Small intestine (tissue), 7 donors: ENCODE measurements around the gene TENM4. TPM values are rescaled to one million over a fixed set of nuclear protein-coding genes. Genes with fewer than 3 reads are reported as not detected.

Experiments
- DNase-seq, 2 donors: peaks; one replicate each; pipeline versions ENCODE4 v3.0.0 to v3.0.0-alpha.2; 2013
- FAIRE-seq: peaks from 2 replicates; lab custom pipeline; 2012; peaks lifted over from hg19 to GRCh38; lab: Jason Lieb, UNC
- H3K27ac ChIP-seq, 3 donors: one replicate each; pipeline ENCODE4 v1.5.1; 2013; ENCODE audit warnings: low read length in 2 of 3, mild to moderate bottlenecking in 2 of 3, control low read depth in 1 of 3, inconsistent platforms in 1 of 3, low read depth in 1 of 3, moderate library complexity in 1 of 3
- H3K27me3 ChIP-seq, 3 donors: one replicate each; pipeline ENCODE4 v1.6.1; 2013; ENCODE audit warnings: low read length in 3 of 3, inconsistent platforms in 1 of 3; ENCODE audit not compliant: control insufficient read depth in 3 of 3, insufficient read depth in 3 of 3
- H3K36me3 ChIP-seq, 3 donors: one replicate each; pipeline ENCODE4 v1.6.1; 2013; ENCODE audit warnings: low read length in 3 of 3, inconsistent platforms in 1 of 3, low read depth in 1 of 3, mild to moderate bottlenecking in 1 of 3, moderate library complexity in 1 of 3; ENCODE audit not compliant: control insufficient read depth in 3 of 3, insufficient read depth in 2 of 3
- H3K4me1 ChIP-seq, 3 donors: one replicate each; pipeline ENCODE4 v1.6.1; 2013; ENCODE audit warnings: low read length in 2 of 3, inconsistent platforms in 1 of 3, low read depth in 1 of 3, mild to moderate bottlenecking in 1 of 3, moderate library complexity in 1 of 3; ENCODE audit not compliant: control insufficient read depth in 3 of 3, insufficient read depth in 2 of 3
- H3K4me3 ChIP-seq, 3 donors: one replicate each; pipeline ENCODE4 v1.5.1; 2013; ENCODE audit warnings: low read length in 3 of 3, control low read depth in 1 of 3, inconsistent platforms in 1 of 3, low read depth in 1 of 3, mild to moderate bottlenecking in 1 of 3, moderate library complexity in 1 of 3
- H3K9me3 ChIP-seq, 2 donors: one replicate each; pipeline ENCODE4 v1.6.1; 2013; ENCODE audit warnings: low read depth in 1 of 2, low read length in 1 of 2; ENCODE audit not compliant: control insufficient read depth in 2 of 2, insufficient read depth in 1 of 2
- WGBS, 3 donors: extraction: QIAGEN DNeasy Blood & Tissue Kit; methylation state at CpG; one replicate each; pipeline ENCODE4 v1.1.7; 2013; 5-methylcytosine and 5-hydroxymethylcytosine counted together
- polyA plus RNA-seq, 4 donors: library from polyadenylated mRNA; stranded (reverse) in 3 of 4; unstranded in 1 of 4; fragments of 200-250 nt in 3 of 4; fragments of 120-200 nt in 1 of 4; gene quantifications; one replicate each; pipeline versions ENCODE4 v1.2.1 to v1.2.3, GENCODE V29; 2013
- donor health status: healthy with polysubstance abuse.
- donor health status: control.
- donor health status: control.
- donor health status: Bipolar disorder and iron deficiency.
- donor health status: healthy.

TENM4 gene
- polyA plus RNA-seq, 4 donors, result under 0.01 to 0.96 (median 0.31) TPM; not detected in 1

DNA sequence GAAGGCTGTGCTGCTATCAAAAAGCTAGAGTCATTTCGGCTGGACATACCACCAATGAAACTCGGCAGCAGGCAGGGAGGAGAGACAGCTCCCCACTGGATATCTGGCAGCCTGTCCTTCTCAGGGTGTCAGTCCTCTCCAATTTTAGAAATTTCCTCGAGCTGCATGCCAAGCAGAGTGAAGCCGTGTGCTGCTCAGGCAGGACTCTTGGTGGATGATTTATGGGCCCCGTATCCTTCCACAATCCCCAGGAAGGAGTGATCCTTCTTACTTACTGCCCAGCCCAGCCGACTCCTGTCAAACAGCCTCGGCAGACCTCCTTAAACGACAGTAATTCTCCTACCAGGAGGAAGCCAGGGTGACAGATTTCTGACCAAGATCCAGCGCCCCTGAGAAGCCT is 410.4 kb downstream of the TENM4 start:
- H3K27ac ChIP-seq, result no peak overlapping the region
- no peak for FAIRE-seq

DNA sequence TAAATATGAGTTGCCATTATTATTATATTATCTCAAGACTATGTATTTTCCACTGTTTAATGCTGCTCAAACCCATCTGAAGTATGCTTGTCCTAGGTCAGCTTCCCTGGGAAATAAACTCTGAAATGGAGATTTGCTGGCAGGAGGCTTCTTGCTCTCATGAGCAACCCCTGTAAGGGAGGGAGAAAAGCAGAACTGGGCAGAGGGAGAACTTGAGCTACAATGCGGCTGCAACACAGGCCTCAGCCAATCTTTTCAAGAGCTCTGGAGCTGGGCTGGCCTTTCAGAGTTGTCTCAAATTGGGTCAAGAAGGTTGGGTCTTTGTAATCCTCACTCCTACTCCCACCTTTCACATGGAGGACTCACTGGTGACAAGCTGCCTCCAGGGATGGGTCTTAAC is 412.6 kb downstream of the TENM4 start:
- H3K36me3 ChIP-seq, result no peaks in the 10 kb centered on the region
- WGBS, 3 donors, result 54 to 100% (median 71%) methylated on average over 1 of the region's 1 CpG
- no peak overlapping the region for H3K4me3 ChIP-seq
- H3K4me1 ChIP-seq, result no peaks in the 10 kb centered on the region
- no peak overlapping the region for H3K27ac ChIP-seq
- no peaks in the 10 kb centered on the region for H3K9me3 ChIP-seq
- FAIRE-seq (no peak), DNase-seq (no peak)
- H3K27me3 ChIP-seq, result peaks cover 0 to 14% (median 8%) of the 10 kb centered on the region in 3 donors

More for the DNA sequence above, 410.4 kb downstream of the TENM4 start:
- Histone ChIP-seq H3K27me3 (peaks cover 0 to 9% (median 8%) of the 10 kb centered on the region in 3 donors), H3K4me3 (no peak overlapping the region), H3K4me1 (no peaks in the 10 kb centered on the region), H3K36me3 (no peaks in the 10 kb centered on the region), H3K9me3 (no peaks in the 10 kb centered on the region)
- 29 to 60% (median 47%) methylated on average over 9 of the region's 9 CpGs for WGBS, 3 donors
- no peak for DNase-seq

- H3K4me1 ChIP-seq, result no peaks in the 10 kb centered on the region
- H3K4me3 ChIP-seq, result no peak overlapping the region
- DNase-seq (no peak), FAIRE-seq (no peak)
- H3K27me3 ChIP-seq, result peaks cover 0 to 14% (median 8%) of the 10 kb centered on the region in 3 donors
- no peaks in the 10 kb centered on the region for H3K36me3 ChIP-seq
- no peaks in the 10 kb centered on the region for H3K9me3 ChIP-seq
- no peak overlapping the region for H3K27ac ChIP-seq
- WGBS, 3 donors, result 54 to 74% (median 64%) methylated on average over 3 of the region's 3 CpGs
These were observed 413.9 kb downstream of the TENM4 start for GRCh38 chr11:79026803-79027445.

DNA sequence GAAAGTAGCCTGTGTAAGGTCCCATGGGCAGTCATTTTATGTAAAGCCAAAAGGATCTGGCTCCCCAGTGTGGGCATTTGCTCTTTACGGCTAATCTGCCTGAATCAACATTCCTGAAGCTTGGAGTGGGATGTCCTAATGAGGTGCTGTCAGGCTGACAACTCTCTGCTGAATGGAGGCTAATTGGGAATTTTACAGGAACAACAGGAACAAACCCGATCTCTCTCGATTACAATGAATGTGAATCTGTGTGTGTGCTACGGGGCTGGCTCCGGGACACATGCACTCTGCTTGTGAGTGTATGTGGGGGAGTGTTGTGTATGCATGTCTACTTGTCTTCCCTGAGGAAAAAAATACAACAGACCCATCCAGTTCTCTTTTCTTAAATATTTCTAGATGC is 415.2 kb downstream of the TENM4 start:
- Histone ChIP-seq H3K4me1 (no peaks in the 10 kb centered on the region), H3K27me3 (peaks cover 0 to 14% (median 8%) of the 10 kb centered on the region in 3 donors), H3K36me3 (no peaks in the 10 kb centered on the region), H3K9me3 (no peaks in the 10 kb centered on the region), H3K4me3 (no peak overlapping the region), H3K27ac (no peak overlapping the region)
- 62 to 69% (median 65%) methylated on average over 5 of the region's 5 CpGs for WGBS, 3 donors
- DNase-seq (no peak), FAIRE-seq (no peak)

- no peaks in the 10 kb centered on the region for H3K4me1 ChIP-seq
- H3K36me3 ChIP-seq, result no peaks in the 10 kb centered on the region
- no peak overlapping the region for H3K27ac ChIP-seq
- FAIRE-seq (no peak), DNase-seq (no peak)
- H3K9me3 ChIP-seq, result no peaks in the 10 kb centered on the region
- peaks cover 0 to 11% (median 4%) of the 10 kb centered on the region in 3 donors for H3K27me3 ChIP-seq
- H3K4me3 ChIP-seq, result no peak overlapping the region
- WGBS, 3 donors, result 70 to 80% (median 76%) methylated on average over 3 of the region's 3 CpGs
These were observed 415.7 kb downstream of the TENM4 start for GRCh38 chr11:79025097-79025496.

GRCh38 chr11:79022265-79022664 is 418.6 kb downstream of the TENM4 start:
- FAIRE-seq, result no peak
- WGBS, 3 donors, result 62 to 75% (median 64%) methylated on average over 5 of the region's 5 CpGs

DNA sequence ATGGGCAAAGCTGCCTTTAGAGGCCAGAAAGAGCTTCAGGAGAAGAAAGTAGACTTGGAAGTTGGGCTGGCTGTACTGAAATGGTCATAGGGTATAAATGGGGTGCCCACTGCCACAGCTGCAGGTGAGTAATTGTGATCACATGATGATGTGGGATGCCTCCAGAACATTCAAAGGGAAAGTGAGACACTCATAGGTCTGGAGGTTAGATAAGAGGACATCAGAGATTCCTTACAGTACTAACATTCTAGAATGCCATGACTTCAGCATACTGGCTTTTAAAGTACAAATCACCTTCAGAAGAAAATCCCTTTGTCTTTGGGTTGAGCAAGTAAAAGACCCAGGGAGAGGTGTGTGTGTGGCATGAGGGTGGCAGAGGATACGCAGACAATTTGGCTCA is 419.2 kb downstream of the TENM4 start:
- 93 to 100% (median 98%) methylated on average over 1 of the region's 1 CpG for WGBS, 3 donors
- Histone ChIP-seq H3K4me3 (no peak overlapping the region), H3K36me3 (no peaks in the 10 kb centered on the region), H3K9me3 (no peaks in the 10 kb centered on the region), H3K27ac (no peak overlapping the region), H3K4me1 (no peaks in the 10 kb centered on the region), H3K27me3 (peaks cover 0 to 9% (median 0%) of the 10 kb centered on the region in 3 donors)
- FAIRE-seq, result no peak
- no peak for DNase-seq

More at GRCh38 chr11:79022265-79022664, 418.6 kb downstream of the TENM4 start:
- no peak overlapping the region for H3K4me3 ChIP-seq
- no peaks in the 10 kb centered on the region for H3K36me3 ChIP-seq
- no peak overlapping the region for H3K27ac ChIP-seq
- DNase-seq, result no peak
- peaks cover 0 to 9% (median 0%) of the 10 kb centered on the region in 3 donors for H3K27me3 ChIP-seq
- no peaks in the 10 kb centered on the region for H3K4me1 ChIP-seq
- H3K9me3 ChIP-seq, result no peaks in the 10 kb centered on the region

DNA sequence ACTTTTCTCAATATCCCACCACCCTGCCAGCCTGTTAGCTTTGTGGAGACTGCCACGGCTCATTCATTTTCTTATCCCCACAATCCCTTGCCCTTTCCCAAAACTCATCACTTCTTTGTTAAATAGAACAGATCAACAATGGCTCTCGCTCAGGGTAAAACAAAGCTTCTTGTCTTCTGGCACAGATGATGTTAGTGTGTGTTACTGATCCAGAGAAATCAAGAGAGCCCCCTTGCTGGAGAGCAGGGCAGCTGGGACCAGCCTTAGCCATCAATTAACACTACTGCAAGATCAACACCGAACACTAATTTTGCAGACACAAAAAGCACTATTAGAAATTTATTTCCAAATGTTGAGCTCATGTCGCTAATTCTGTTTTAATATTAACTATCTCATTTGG is 420.9 kb downstream of the TENM4 start:
- no peaks in the 10 kb centered on the region for H3K36me3 ChIP-seq
- no peaks in the 10 kb centered on the region for H3K4me1 ChIP-seq
- 80 to 87% (median 87%) methylated on average over 4 of the region's 4 CpGs for WGBS, 3 donors
- H3K27ac ChIP-seq, result no peak overlapping the region
- FAIRE-seq (no peak), DNase-seq (no peak)
- no peak overlapping the region for H3K4me3 ChIP-seq
- H3K27me3 ChIP-seq, result peaks cover 0 to 2% (median 0%) of the 10 kb centered on the region in 3 donors
- no peaks in the 10 kb centered on the region for H3K9me3 ChIP-seq

DNA sequence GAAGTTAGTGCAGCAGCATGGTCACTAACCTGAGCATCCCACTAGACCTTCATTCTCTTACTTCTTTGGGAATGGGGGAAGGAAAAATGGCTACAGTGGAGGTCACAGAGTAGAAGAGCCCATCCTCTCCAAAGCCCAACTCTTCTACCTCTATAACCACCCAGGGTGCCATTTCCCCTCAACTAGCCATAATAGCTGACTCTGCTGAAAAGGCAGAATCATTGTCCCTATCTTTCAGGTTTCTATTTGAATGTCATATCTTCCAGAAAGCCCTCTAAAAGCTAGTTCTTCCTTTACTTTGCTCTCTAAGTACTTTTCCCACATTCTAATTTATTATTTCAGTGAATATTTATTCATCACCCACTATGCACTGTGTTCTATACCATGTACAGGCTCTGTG is 421.6 kb downstream of the TENM4 start:
- Histone ChIP-seq H3K27ac (no peak overlapping the region), H3K9me3 (no peaks in the 10 kb centered on the region), H3K4me3 (no peak overlapping the region), H3K4me1 (no peaks in the 10 kb centered on the region), H3K27me3 (peaks cover 0 to 2% (median 0%) of the 10 kb centered on the region in 3 donors), H3K36me3 (no peaks in the 10 kb centered on the region)
- FAIRE-seq, result no peak
- DNase-seq, result no peak
